HG03064 (cell line): ENCODE results near the gene PRCC.

Experiments
- ATAC-seq: cut with Tn5 transposase; IDR thresholded peaks from one replicate; pipeline ENCODE4 v1.9.1; 2021; ENCODE audit warnings: low read depth; ENCODE audit not compliant: unreplicated experiment

The PRCC gene

GRCh38 chr1:156794506-156795373 is 27.4 kb downstream of the PRCC start:
- ATAC-seq, result no peak

GRCh38 chr1:156795374-156795733 is 28.0 kb downstream of the PRCC start:
- no peak for ATAC-seq

GRCh38 chr1:156795787-156796186 is 28.5 kb downstream of the PRCC start:
- ATAC-seq, result no peak

DNA sequence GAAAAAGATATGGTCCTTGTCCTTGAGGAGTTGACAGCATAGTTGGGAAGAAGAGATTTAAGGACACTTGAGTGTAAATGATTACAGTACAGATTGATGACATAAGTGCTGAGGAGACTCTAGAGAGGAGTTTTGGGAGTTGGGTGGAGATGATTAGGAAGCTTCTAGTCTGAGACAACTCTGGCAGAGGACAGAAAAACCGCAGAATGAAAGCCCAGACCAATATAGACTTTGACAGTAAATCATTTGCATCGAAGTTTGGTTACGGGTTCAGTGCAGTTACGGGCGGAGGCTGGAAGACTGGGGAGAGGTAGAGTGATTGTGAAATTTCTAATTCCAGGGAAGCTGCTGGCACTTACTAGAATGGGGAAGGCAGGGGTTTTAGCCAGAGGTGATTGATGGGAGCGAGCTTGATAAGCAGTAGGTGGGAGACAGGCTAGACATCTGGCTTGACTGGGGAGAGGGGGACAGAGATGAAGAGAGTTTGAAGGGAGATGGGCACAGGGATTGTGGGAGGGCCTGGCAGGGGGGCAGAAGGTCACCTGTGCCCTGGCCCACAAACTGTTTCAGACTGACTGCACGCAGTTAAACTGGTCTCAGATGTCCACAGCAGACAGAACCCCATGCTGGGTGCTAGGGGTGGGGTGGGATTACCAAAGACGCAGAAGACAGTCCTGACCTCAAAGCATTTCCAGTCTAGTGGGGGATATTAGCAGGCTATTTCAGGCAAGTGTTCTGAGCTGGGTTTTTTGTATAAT is 29.2 kb downstream of the PRCC start:
- no peak for ATAC-seq

- ATAC-seq, result no peak
These were observed 30.0 kb downstream of the PRCC start for GRCh38 chr1:156797212-156797871.

DNA sequence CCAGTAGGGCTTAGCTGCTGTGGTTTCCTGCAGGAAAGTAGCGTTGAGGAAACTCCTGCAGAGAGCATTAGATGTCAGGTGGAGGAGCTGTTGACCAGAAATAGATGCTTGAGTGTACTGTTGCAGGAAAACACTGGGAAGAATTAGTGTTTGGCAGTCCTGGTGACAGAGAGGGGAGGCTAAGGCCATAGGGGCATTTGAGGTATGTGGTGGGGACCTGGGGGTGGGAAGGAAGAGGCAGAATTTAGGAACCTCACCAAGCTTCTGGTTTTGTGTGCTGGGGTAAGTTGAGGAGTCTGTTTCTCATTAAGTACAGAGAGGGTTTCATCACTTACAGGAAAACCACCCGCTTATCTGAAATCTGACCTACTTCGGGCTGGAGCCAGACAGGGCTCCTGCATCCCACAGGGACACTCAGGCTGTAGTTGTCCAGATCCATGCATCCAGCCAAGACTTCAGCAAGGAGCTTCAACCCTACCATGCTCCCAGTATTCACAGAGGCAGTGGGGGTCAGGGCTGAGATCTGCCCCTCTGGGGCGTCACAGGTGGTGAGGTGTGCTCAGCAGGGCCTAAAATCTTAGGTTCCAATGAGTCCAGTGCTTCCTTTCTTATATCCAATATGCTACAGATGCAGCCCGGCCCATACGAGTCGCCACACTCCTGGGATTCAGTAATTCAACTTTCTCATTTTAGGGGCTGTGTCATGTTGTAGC is 34.2 kb downstream of the PRCC start:
- no peak for ATAC-seq

DNA sequence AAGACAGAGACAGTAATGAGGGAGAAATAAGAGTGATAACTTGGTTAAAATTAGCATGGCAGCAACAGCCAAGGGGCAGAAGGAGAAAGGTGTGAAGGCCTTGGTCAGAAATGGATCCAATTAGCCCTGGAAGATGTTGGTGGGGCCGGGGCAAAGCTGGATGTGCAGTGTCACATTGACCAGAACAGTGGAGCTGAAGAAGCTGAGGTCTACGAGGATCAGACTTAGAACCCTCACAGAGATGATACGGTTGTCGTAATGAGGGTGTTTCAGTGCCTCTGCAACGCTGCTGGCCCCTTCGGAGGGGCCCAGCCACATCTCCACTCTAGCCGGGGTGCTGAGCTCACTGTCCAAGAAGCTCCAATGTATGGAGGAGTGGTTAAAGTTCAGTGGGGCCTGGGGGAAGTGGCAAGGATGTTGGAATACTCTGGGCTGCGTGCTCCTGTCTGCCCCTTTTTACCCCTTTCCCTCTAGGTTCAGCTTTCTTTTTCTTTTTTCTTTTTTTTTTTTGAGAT is 35.1 kb downstream of the PRCC start:
- no peak for ATAC-seq

GRCh38 chr1:156803086-156803851 is 35.9 kb downstream of the PRCC start:
- ATAC-seq, result no peak

DNA sequence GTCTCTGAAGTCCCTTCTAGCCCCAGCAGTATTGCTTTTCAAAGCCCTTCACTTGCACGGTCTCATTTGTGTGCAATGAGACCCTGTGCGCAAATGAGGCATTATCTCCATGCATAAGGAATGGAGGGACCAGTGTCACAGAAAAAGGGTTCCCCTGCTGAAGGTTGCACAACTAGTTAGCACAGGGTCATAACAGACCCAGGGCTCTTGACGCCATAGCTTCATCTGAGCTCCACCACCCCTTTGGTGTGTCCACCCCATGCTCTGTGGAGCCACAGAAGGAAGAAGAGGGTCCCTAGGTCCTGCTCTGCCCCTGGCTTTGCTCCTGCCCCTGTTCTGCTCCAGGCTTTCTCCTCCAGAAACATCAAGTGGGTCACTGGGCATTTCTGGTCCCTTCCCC is 36.7 kb downstream of the PRCC start:
- ATAC-seq, result no peak

DNA sequence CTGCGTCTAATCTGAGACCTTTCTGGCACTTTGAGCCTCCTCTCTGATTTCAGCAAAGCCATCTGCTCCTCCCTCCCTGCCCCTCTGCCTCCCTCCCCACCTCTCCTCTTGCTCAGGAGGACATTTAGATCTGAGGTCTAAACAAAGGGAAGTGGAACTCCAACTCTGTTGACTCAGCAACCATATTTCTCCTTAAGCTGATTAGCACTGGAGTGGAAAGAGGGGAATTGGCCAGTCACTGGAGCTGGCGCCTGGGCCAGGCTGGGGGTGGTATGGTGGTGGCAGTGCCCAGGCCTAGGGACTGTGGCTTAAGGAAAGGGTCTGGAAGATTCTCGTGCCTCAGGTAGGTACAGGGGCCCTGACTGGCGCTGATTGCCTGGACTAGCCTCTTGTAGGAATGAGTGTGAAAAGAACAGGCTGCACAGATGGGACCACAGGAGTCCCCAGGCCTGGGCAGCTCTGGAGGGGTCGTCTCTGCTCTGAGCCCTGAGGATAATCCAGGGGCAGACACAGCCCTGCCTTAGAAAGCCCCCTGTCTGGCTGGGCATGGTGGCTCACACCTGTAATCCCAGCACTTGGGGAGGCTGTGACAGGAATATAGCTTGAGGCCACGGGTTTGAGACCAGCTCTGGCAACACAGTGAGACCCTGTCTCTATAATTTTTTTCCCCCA is 37.4 kb downstream of the PRCC start:
- no peak for ATAC-seq

DNA sequence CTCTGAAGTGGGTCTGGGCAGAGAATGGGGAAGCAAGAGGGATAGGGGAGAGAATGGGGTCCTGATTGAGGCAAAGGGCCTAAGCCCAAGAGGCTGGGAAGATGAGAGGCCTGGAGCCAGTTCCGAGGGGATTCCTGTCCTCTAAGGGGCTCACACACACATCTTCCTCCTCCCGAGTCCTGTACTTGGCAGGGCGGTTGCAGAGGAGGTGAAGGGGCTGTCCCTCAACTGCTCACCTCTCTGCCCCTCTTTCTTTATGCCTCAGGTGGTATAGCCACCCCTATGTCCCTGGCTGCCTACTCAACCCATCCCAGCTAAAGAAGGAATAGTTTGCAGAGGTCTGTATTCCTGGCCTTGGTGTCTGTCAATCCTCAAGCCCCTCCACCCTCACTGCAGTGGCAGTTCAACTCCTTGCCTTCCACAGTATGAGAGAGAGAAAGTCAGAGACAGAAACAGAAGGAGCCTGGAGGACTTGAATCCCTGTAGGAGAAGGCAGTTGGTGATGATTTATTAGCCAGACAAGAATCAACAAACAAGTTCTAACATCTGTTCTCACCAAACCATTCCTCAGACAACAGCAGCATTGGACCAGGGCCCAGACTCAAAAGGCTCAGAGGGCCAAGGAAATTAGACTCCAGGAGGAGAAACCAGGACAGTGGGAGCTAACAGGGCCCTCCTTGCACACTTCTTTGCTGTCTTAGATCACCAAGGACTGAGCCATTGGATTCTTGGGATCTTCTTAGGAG is 38.6 kb downstream of the PRCC start:
- ATAC-seq, result no peak

GRCh38 chr1:156806512-156807440 is 39.4 kb downstream of the PRCC start:
- ATAC-seq, result no peak

DNA sequence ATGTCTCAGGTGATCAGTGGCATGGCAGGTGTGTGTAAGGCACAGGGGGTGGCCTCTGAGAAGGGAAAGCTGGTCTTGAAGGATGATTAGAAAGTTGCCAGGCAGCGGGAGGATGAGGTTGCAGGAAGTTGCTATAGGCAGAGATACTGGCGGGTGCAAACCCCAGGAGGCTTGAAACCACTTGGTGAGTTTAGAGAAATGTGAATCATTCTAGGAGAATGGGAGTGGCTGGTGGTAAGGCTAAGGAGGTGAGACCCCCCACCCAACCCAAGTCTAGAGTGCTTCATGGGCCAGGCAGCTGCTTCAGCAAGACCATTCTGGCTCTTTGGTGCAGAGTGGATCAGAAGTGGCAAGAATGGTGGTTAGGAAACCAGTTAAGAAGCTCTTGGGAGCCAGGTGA is 40.3 kb downstream of the PRCC start:
- no peak for ATAC-seq

GRCh38 chr1:156808186-156809030 is 41.1 kb downstream of the PRCC start:
- no peak for ATAC-seq

GRCh38 chr1:156809281-156809680 is 41.9 kb downstream of the PRCC start:
- ATAC-seq, result no peak

- no peak for ATAC-seq
These were observed 42.5 kb downstream of the PRCC start for GRCh38 chr1:156809711-156810366.
